H1 (cell line): ENCODE measurements around the gene CEP135. TPM values are rescaled to one million over a fixed set of nuclear protein-coding genes. Genes with fewer than 3 reads are reported as not detected.

Source experiments
- CTCF ChIA-PET: fragments of 300-600 bp; sonication (Branson Sonifier 250); formaldehyde crosslinking; loops from one replicate; lab custom pipeline; 2021; ENCODE audit not compliant: partially characterized antibody; lab: Charles Lee
- POLR2A ChIA-PET: fragments of 300-600 bp; sonication (Branson Sonifier 250); formaldehyde crosslinking; loops from one replicate; lab custom pipeline; 2021; ENCODE audit warnings: inconsistent platforms; ENCODE audit not compliant: partially characterized antibody; lab: Charles Lee
- DNase-seq, 2 experiments: peaks; one replicate each; pipeline versions ENCODE4 v3.0.0 to v3.0.0-alpha.2; 2010 to 2022; ENCODE audit warnings: low spot score in 2 of 2, low read depth in 1 of 2, mixed read lengths in 1 of 2
- FAIRE-seq: peaks from 2 replicates; lab custom pipeline; 2011; peaks lifted over from hg19 to GRCh38; lab: Jason Lieb, UNC
- H2AFZ ChIP-seq: 2 replicates; pipeline ENCODE4 v1.8.1; 2012; ENCODE audit warnings: low read length, inconsistent platforms
- H2AK5ac ChIP-seq: 2 replicates; pipeline ENCODE4 v1.6.1; 2013; ENCODE audit warnings: low read depth, low read length
- H2BK120ac ChIP-seq: replicated peaks from 2 replicates; pipeline ENCODE3; 2013; ENCODE audit warnings: low read depth, low read length, inconsistent platforms
- H2BK12ac ChIP-seq: 2 replicates; pipeline ENCODE4 v1.6.1; 2013; ENCODE audit warnings: low read depth, low read length
- H2BK15ac ChIP-seq: 2 replicates; pipeline ENCODE4 v1.6.1; 2013; ENCODE audit warnings: low read length
- H2BK20ac ChIP-seq: 2 replicates; pipeline ENCODE4 v1.6.1; 2013; ENCODE audit warnings: low read length
- H2BK5ac ChIP-seq: 2 replicates; pipeline ENCODE4 v1.6.1; 2013; ENCODE audit warnings: low read depth, low read length
- H3K14ac ChIP-seq: 2 replicates; pipeline ENCODE4 v1.6.1; 2013; ENCODE audit warnings: inconsistent platforms; ENCODE audit not compliant: insufficient read length
- H3K18ac ChIP-seq: 2 replicates; pipeline ENCODE4 v1.6.1; 2013; ENCODE audit warnings: low read length; ENCODE audit errors: extremely low read depth
- H3K23ac ChIP-seq: 2 replicates; pipeline ENCODE4 v1.6.1; 2013; ENCODE audit warnings: inconsistent platforms; ENCODE audit not compliant: insufficient read length
- H3K23me2 ChIP-seq: 2 replicates; pipeline ENCODE4 v1.6.1; 2013; ENCODE audit warnings: low read depth, low read length
- H3K27ac ChIP-seq: 2 replicates; pipeline ENCODE4 v1.6.1; 2011; ENCODE audit warnings: low read depth, low read length, inconsistent platforms
- H3K27me3 ChIP-seq, 4 experiments: replicated peaks in 1 of 4; 1 replicate in 1 of 4; 2 replicates in 3 of 4; pipeline versions ENCODE4 v1.6.1 to v1.8.1; 2011 to 2013; ENCODE audit warnings: low read length in 3 of 4, mild to moderate bottlenecking in 3 of 4, inconsistent platforms in 2 of 4, mixed read lengths in 2 of 4, moderate library complexity in 1 of 4; ENCODE audit not compliant: control insufficient read depth in 3 of 4, insufficient read depth in 3 of 4; ENCODE audit errors: extremely low read depth in 1 of 4
- H3K36me3 ChIP-seq, 4 experiments: 2 replicates each; pipeline versions ENCODE4 v1.6.1 to v1.8.1; 2011 to 2013; ENCODE audit warnings: mild to moderate bottlenecking in 4 of 4, low read length in 3 of 4, moderate library complexity in 2 of 4, control low read depth in 1 of 4, inconsistent platforms in 1 of 4; ENCODE audit not compliant: insufficient read depth in 4 of 4, control insufficient read depth in 2 of 4
- H3K4ac ChIP-seq: replicated peaks from 2 replicates; pipeline ENCODE3; 2013; ENCODE audit warnings: low read length, low read depth, mixed read lengths, inconsistent platforms; ENCODE audit not compliant: insufficient read length
- H3K4me1 ChIP-seq, 4 experiments: replicated peaks in 1 of 4; 1 replicate in 1 of 4; 2 replicates in 3 of 4; pipeline versions ENCODE4 v1.6.1 to v1.8.1; 2011 to 2013; ENCODE audit warnings: low read length in 3 of 4, inconsistent platforms in 2 of 4, mixed read lengths in 1 of 4; ENCODE audit not compliant: insufficient read depth in 4 of 4, control insufficient read depth in 3 of 4
- H3K4me2 ChIP-seq, 2 experiments: 2 replicates each; pipeline versions ENCODE4 v1.6.1 to v1.8.1; 2011 to 2013; ENCODE audit warnings: low read depth in 2 of 2, low read length in 2 of 2, control low read depth in 1 of 2, inconsistent platforms in 1 of 2, mild to moderate bottlenecking in 1 of 2; ENCODE audit not compliant: insufficient read depth in 1 of 2
- H3K4me3 ChIP-seq, 4 experiments: fragments of 200-600, 300-600 bp in 1 of 4; sonication (generic), shearing (Covaris generic), sonication (Bioruptor Twin) in 1 of 4; 2 replicates each; pipeline versions ENCODE4 v1.5.1 to v1.8.1; 2011 to 2016; ENCODE audit warnings: low read length in 4 of 4, low read depth in 3 of 4, control low read depth in 2 of 4, inconsistent platforms in 2 of 4, mild to moderate bottlenecking in 2 of 4, mixed read lengths in 1 of 4, moderate library complexity in 1 of 4; ENCODE audit not compliant: insufficient read depth in 2 of 4; ENCODE audit errors: extremely low read depth in 1 of 4
- H3K56ac ChIP-seq: replicated peaks from 2 replicates; pipeline ENCODE3; 2013; ENCODE audit warnings: low read depth, mild to moderate bottlenecking, mixed read lengths, low read length, inconsistent platforms; ENCODE audit not compliant: insufficient read length
- H3K79me1 ChIP-seq: 2 replicates; pipeline ENCODE4 v1.6.1; 2013; ENCODE audit warnings: low read depth, low read length, control low read depth
- H3K79me2 ChIP-seq, 2 experiments: 2 replicates each; pipeline versions ENCODE4 v1.6.1 to v1.8.1; 2012 to 2013; ENCODE audit warnings: low read length in 2 of 2, mild to moderate bottlenecking in 2 of 2, inconsistent platforms in 1 of 2; ENCODE audit not compliant: insufficient read depth in 2 of 2, control insufficient read depth in 1 of 2
- H3K9ac ChIP-seq, 4 experiments: replicated peaks in 1 of 4; 1 replicate in 1 of 4; 2 replicates in 3 of 4; pipeline versions ENCODE4 v1.6.1 to v1.8.1; 2011 to 2013; ENCODE audit warnings: low read depth in 3 of 4, low read length in 3 of 4, control low read depth in 2 of 4, mild to moderate bottlenecking in 2 of 4, moderate library complexity in 2 of 4, inconsistent platforms in 1 of 4; ENCODE audit errors: extremely low read depth in 1 of 4
- H3K9me3 ChIP-seq, 2 experiments: 2 replicates each; pipeline versions ENCODE4 v1.6.1 to v1.8.1; 2012 to 2013; ENCODE audit warnings: mild to moderate bottlenecking in 2 of 2, moderate library complexity in 2 of 2, control low read depth in 1 of 2, inconsistent platforms in 1 of 2, low read depth in 1 of 2, low read length in 1 of 2, mixed read lengths in 1 of 2; ENCODE audit not compliant: insufficient read depth in 2 of 2
- H4K20me1 ChIP-seq, 2 experiments: replicated peaks in 1 of 2; 2 replicates each; pipeline versions ENCODE3 to v1.8.1; 2011 to 2013; ENCODE audit warnings: inconsistent platforms in 2 of 2, low read length in 2 of 2, mild to moderate bottlenecking in 1 of 2; ENCODE audit not compliant: insufficient read depth in 2 of 2, control insufficient read depth in 1 of 2
- H4K5ac ChIP-seq: 2 replicates; pipeline ENCODE4 v1.6.1; 2013; ENCODE audit warnings: low read length, low read depth, mixed read lengths, inconsistent platforms; ENCODE audit not compliant: insufficient read length
- H4K8ac ChIP-seq: 2 replicates; pipeline ENCODE4 v1.8.0; 2013; ENCODE audit warnings: mild to moderate bottlenecking, moderate library complexity, low read length, inconsistent platforms; ENCODE audit not compliant: insufficient read depth; ENCODE audit errors: extremely low read depth
- H4K91ac ChIP-seq: replicated peaks from 2 replicates; pipeline ENCODE3; 2013; ENCODE audit warnings: low read length, mixed read lengths, inconsistent platforms; ENCODE audit not compliant: insufficient read length
- KDM1A ChIP-seq: fragments of 200-600, 300-600 bp; sonication (generic); IDR thresholded peaks from 2 replicates; pipeline ENCODE4 v1.7.1; 2016; ENCODE audit warnings: mild to moderate bottlenecking, low read length, borderline replicate concordance
- RNF2 ChIP-seq: fragments of 200-900, 300-1000 bp; sonication (generic); IDR thresholded peaks from 2 replicates; pipeline ENCODE4 v1.7.1; 2016; ENCODE audit warnings: borderline replicate concordance, low read depth, mild to moderate bottlenecking, antibody characterized with exemption, low read length; ENCODE audit not compliant: poor library complexity, severe bottlenecking; ENCODE audit errors: missing control alignments
- SP2 ChIP-seq: IDR thresholded peaks from 2 replicates; pipeline ENCODE4 v1.6.1; 2012; ENCODE audit warnings: mild to moderate bottlenecking, low read length, inconsistent platforms
- SRF ChIP-seq: IDR thresholded peaks from 2 replicates; pipeline ENCODE4 v1.6.1; 2011; ENCODE audit warnings: mild to moderate bottlenecking, low read depth, low read length, moderate library complexity
- TBP ChIP-seq: IDR thresholded peaks from 2 replicates; pipeline ENCODE4 v1.6.1; 2011; ENCODE audit warnings: low read depth, low read length, improper control_type of control experiment
- WGBS, 2 experiments: shearing (Covaris generic) in 1 of 2; methylation state at CpG; one replicate each; pipeline versions ENCODE4 v1.1.6 to v1.1.7; 2013 to 2015; ENCODE audit warnings: low lambda C conversion rate in 2 of 2, mixed read lengths in 2 of 2, inconsistent platforms in 1 of 2, low coverage in 1 of 2, missing lambda C conversion rate in 1 of 2; ENCODE audit not compliant: insufficient replicate concordance in 2 of 2, insufficient coverage in 1 of 2, insufficient read length in 1 of 2; ENCODE audit errors: extremely low coverage in 1 of 2, missing lambda C conversion rate in 1 of 2; 5-methylcytosine and 5-hydroxymethylcytosine counted together
- polyA plus RNA-seq, 7 experiments: library from polyadenylated mRNA; depleted of rRNA in 3 of 7; stranded (reverse) in 5 of 7; unstranded in 2 of 7; fragments of >200 nt in 5 of 7; fragments of 200-250 nt in 2 of 7; gene quantifications; 1 replicate in 5 of 7; 2 replicates in 1 of 7; 4 replicates in 1 of 7; pipeline versions ENCODE4 v1.2.1 to v1.2.3, GENCODE V29; 2011 to 2013; ENCODE audit warnings: missing spikeins in 2 of 7, mixed read lengths in 2 of 7
- total RNA-seq: library from RNA; stranded (reverse); fragmentation: NEBNext Ultra II Directional; extraction: Animal tissue kit (Norgen Biotek cat#: 25700); gene quantifications from 2 replicates; pipeline ENCODE4 v1.2.1, GENCODE V29; 2021

Gene CEP135
- total and polyA plus RNA-seq, 2 of the 8 experiments (the other 6 are each of a cell fraction or from before 2014, with no cell fraction given) = 2.7 to 14.5 TPM

DNA sequence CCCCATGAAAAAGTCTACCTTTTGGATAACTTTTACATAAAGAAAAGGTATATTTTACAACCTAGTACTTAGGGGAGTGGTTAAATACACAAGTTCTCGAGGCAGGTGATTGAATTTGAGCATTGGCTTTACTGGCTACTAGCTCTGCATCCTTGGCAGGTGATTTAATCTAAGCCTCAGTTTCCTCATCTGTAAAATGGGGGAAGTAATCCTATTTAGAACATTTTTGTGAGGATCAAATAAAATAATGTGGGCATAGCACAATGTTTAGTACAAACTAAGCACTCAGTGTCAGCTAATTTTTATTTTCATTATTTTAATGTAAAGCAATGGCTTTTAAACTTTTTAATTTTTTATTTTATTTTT is 102.9 kb downstream of the CEP135 start:
- Histone ChIP-seq H2AFZ (no peak overlapping the region), H2BK5ac (no peak overlapping the region), H4K20me1 (no peaks in the 10 kb centered on the region), H3K18ac (no peak overlapping the region), H3K27me3 (no peaks in the 10 kb centered on the region), H3K27ac (no peak overlapping the region), H4K5ac (no peak overlapping the region), H3K4me2 (no peak overlapping the region), H2BK12ac (no peak overlapping the region), H3K23me2 (peaks cover 9% of the 10 kb centered on the region), H3K56ac (no peak overlapping the region), H3K9ac (no peak overlapping the region), H2BK120ac (no peak overlapping the region), H3K79me2 (peaks cover 0 to 59% of the 10 kb centered on the region in 2 experiments; a peak in 2 of 4 replicates), H4K91ac (no peak overlapping the region), H3K23ac (no peak overlapping the region), H3K79me1 (no peaks in the 10 kb centered on the region), H2BK20ac (no peak overlapping the region), H3K14ac (no peak overlapping the region), H2BK15ac (no peak overlapping the region), H3K4me1 (peaks cover 0 to 15% (median 6%) of the 10 kb centered on the region in 4 experiments; a peak in 3 of 7 replicates), H3K36me3 (no peaks in the 10 kb centered on the region), H3K4ac (no peak overlapping the region), H3K9me3 (no peaks in the 10 kb centered on the region), H3K4me3 (no peak overlapping the region), H4K8ac (no peak overlapping the region), H2AK5ac (no peak overlapping the region)
- 100% methylated on average over 1 of the region's 1 CpG; no CpG with 5 or more reads in 1 of the 2 experiments for WGBS, 2 experiments
- no peak for FAIRE-seq
- POLR2A ChIA-PET = interaction anchor here (0.7 to 2.0 kb wide), 2 partner anchors 9 to 247 kb away, joined by 3 to 6 read pairs; no protein-coding TSS in a partner anchor
- TF ChIP-seq RNF2 (no peak), SP2 (no peak), TBP (no peak), SRF (no peak), KDM1A (0 out of 2 replicates have a peak, but pooled peaks have one; percentile 49)
- DNase-seq = no peak
- CTCF ChIA-PET = interaction anchor here (0.6 to 1.4 kb wide), 5 partner anchors 19 to 372 kb away, joined by 3 to 5 read pairs (median 3); no protein-coding TSS in a partner anchor
